Left ventricle myocardium superior (tissue), 1 donor: Measurements from ENCODE around the gene DNAH6. TPM values are rescaled to one million over a fixed set of nuclear protein-coding genes. Genes with fewer than 3 reads are reported as not detected.
"Not testable (repeated sequence)": the region's sequence is repeated elsewhere in the genome, so short reads cannot be mapped to it uniquely, and the experiment has no call there.

Experiments used
- ATAC-seq: fragments of 200-7000 bp; cut with Tn5 transposase; one replicate; pipeline ENCODE4 v1.9.1; 2020; ENCODE audit warnings: mild to moderate bottlenecking, moderate library complexity
- DNase-seq: peaks from one replicate; pipeline ENCODE4 v3.0.0-alpha.2; 2020
- intact Hi-C: fragments of 100-400 bp; cut with micrococcal nuclease; formaldehyde crosslinking; loops from one replicate; pipeline ENCODE4 v1.11.0; 2022
- long read RNA-seq: library from polyadenylated mRNA; unstranded; transcript quantifications from one replicate; pipeline ENCODE4 v2.0.0, GENCODE V29; 2021
- total RNA-seq: library from RNA; stranded (reverse); fragmentation: NEBNext Ultra II Directional; extraction: Animal tissue kit (Norgen Biotek cat#: 25700); gene quantifications from one replicate; pipeline ENCODE4 v1.2.1, GENCODE V29; 2021
- donor health status: DM: no; HTN: yes; CAD: no; lungs with severe emphysema.

Gene DNAH6, protein sequence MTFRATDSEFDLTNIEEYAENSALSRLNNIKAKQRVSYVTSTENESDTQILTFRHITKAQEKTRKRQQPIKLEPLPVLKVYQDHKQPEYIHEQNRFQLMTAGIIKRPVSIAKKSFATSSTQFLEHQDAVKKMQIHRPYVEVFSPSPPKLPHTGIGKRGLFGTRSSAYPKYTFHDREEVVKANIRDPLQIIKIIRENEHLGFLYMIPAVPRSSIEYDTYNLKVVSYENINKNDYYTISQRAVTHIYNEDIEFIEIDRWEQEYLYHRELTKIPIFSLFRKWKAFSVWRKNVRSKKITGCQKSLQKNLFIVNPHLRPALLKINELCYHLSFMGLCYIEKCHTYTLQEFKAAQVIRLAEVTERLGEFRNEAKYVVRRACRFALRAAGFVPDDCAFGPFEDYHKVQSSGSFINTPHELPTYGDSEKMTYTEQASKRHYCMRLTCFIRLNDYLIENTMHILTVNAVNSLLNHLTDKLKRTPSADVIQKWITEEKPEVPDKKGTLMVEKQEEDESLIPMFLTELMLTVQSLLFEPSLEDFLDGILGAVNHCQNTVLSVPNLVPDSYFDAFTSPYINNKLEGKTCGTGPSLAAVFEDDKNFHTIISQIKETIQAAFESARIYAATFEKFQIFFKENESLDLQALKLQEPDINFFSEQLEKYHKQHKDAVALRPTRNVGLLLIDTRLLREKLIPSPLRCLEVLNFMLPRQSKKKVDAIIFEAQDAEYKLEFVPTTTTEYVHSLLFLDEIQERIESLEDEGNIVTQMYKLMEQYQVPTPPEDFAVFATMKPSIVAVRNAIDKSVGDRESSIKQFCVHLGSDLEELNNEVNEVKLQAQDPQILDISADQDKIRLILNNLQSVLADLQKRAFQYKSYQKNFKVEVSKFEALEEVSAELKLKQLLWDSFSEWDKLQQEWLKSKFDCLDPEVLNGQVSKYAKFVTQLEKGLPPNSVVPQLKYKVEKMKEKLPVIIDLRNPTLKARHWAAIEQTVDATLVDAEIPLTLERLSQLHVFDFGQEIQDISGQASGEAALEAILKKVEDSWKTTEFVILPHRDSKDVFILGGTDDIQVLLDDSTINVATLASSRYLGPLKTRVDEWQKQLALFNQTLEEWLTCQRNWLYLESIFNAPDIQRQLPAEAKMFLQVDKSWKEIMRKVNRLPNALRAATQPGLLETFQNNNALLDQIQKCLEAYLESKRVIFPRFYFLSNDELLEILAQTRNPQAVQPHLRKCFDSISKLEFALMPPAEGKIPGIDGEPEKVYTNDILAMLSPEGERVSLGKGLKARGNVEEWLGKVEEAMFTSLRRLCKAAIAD (N-terminal part only)
- total RNA-seq: 0.22 TPM
- long read RNA-seq: 0 reads

DNA sequence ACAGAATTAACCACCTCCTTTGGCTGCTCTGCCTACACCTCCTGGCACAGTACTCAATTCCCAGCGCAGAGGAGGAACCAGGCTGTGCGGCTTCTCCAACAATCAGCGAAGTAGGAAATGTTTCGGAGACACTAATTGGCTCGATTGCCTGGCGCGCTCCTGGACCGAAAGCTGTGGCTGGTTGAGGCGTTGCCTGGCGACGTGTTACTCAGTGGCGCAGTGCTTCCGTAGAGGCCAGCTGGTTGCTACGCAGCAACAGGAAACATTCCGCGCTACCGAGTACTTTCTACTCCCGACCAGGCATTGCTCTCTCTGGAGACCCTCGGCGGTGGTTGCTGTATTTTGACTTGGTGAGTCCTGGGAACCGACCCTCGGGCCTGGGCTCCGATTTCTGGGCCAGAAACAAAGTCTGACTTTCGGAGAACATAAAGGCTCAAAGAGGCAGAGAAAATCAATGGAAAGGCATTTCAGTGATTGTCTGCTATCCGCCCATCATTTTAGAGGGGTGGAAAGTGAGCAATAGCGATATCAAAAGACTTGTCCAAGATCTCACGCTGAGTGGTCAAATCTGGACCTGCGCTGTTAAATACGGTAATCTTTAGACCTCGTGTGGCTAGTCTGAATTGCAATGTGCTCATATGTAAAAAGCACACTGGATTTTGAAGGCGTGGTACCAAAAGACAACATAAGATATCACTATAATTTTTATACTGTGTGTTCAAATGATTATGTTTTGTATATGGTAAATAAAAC lies at the start of gene DNAH6:
Gene DNAH6, plus strand, starts transcription at position 265 of the 753 bp plus-strand sequence. CDS start 1,329 bp downstream, outside the sequence.
- intact Hi-C loops: no loop called here
- peak; percentile 100 for ATAC-seq

DNA sequence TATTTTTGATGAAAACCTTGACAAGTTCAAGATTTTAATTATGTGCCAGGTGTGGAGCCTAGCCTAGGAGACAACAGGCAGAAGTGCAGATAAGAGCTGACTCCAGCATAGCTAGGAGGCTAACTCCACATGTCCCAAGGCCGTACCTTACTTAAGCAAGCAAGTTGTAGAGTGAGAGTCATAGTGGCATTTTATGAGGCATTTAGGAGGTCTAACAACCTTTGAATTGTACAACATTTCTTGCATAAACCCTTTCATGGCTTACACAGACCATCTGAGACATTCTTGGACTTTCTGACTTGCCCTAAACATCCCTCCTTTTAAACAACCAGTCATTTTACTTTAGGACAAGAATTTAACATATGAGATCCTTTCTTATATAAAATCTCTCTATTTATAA lies 48.9 kb upstream of the DNAH6 start:
- intact Hi-C loops: no loop called here
- DNase-seq (no peak), ATAC-seq (no peak)

More for the DNA sequence above, at the start of gene DNAH6:
- DNase-seq: peak; percentile 93

DNA sequence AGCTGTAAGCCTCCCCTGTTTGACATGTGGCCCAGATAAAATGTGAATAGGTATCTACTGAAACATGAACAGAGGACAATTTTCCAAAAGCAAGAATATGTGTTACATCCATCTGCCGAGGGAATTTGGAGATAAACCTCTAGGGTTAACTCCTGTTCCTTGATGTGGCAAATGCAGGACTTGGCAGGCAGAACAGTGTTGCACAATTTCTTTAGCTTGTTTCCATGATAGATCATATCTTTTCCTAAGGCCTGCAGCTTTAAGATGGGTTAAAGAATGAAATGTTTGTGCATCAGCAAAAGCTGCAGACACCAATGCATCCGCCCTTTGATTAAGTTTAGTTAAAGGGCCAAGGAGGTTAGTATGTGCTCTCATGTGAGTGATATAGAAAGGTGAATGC lies 43.9 kb upstream of the DNAH6 start:
- DNase-seq, ATAC-seq, intact Hi-C loops: not testable (repeated sequence)

DNA sequence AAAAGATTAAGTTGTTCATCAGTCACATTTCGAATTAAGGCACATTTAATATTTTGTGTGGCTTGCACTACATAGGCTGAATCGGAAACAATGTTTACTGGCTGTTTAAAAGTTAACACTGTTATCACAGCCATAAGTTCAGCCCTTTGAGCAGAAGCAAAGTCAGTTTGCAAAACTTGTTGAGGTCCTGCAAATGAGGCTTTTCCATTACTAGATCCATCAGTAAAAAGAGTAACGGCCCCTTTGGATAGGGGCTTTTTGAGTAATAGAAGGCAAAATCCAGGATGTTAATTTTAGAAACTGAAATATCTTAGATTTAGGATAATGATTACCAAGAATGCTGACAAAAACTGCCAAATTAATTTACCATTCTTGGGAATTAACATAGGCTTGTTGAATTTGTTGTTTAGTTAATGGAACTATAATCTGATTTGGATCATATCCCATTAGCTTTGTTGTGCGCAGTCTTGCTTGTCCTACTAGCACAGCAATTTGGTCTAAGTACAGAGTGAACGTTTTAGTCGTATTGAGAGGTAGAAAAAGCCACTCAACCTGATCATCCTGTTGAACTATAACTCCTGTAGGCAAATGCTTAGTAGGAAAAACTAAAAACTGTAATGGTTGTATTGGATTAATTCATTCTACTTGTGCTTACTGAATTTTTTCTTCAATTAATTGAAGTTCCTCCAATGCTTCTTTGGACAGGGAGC lies 43.3 kb upstream of the DNAH6 start:
- no peak for DNase-seq
- intact Hi-C loops: no loop called here

DNA sequence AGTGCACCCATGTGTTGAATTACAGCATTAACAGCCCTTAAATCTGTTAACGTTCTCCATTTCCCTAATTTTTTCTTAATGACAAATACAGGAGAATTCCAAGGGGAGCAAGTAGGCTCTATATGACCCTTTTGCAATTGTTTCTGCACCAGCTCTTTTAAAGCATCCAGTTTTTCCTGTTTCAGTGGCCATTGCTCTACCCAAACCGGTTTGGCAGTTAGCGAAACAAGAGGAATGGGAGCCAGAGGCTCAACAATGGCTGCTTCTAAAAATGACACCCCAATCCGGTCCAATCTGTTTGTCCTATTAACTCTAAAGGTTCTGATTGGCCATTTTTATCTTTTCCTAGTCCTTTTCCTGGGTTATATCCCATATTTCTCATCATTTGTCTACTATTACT lies 42.1 kb upstream of the DNAH6 start:
- DNase-seq: no peak
- ATAC-seq: no peak
- intact Hi-C loops: no loop called here

More for the DNA sequence above, 43.3 kb upstream of the DNAH6 start:
- ATAC-seq: no peak

DNA sequence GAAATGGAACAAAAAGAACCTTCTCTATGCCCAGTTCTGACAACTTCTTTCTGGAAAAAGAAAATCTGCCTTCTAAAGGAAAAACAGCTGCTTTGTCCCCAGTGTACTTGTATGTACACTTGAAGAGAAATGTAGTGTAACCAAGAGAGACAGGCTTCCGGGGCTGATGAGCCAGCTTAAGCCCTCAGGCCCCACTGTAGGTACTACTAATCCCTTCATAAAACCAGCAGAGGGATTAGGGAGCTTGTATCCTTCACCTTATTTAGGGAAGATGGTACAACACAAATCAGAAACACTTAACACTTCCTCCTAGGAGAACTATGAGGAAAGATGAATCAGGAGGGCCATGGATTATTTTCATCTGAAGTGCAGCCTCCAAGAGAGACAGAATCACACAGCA lies 38.4 kb upstream of the DNAH6 start:
- ATAC-seq: no peak
- intact Hi-C loops: no loop called here
- DNase-seq: no peak

DNA sequence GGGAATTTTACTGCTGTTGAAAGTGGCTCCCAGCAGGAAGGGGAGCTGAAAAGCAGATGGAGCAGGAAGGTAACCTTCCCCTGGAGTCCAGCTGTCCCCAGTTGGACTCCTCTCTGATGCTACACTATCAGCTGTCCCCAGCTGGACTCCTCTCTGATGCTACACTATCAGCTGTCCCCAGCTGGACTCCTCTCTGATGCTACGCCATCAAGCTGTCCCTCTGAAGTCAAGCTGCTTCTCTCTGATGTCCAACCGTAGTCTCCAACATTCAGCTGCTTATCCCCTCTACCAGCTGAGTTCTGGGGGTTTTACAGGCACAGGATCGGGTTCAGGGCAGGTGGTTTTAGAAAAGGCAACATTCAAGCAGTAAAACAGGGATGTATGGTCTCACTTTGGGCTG lies 37.4 kb upstream of the DNAH6 start:
- ATAC-seq (no peak), DNase-seq (no peak)
- intact Hi-C loops: no loop called here

DNA sequence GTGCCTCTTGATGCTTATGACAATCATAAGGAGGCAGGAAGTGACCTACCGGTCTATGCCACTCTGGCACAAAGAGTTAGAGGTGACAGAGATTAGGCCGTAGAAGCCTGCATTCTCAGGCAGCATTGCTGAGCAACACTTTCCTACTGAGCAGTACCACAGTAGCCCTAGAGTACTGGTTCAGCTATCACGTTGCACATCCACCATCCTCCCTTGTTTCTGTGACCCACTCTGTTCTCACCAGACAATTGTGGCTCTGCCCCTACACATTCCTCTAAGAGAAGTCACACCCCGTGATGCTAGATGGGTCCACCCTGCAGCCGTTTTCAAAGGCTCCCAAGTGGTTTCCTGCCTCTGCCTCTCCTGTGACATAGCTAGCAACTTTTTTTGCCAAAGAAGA lies 34.6 kb upstream of the DNAH6 start:
- ATAC-seq: no peak
- no peak for DNase-seq
- intact Hi-C loops: no loop called here

DNA sequence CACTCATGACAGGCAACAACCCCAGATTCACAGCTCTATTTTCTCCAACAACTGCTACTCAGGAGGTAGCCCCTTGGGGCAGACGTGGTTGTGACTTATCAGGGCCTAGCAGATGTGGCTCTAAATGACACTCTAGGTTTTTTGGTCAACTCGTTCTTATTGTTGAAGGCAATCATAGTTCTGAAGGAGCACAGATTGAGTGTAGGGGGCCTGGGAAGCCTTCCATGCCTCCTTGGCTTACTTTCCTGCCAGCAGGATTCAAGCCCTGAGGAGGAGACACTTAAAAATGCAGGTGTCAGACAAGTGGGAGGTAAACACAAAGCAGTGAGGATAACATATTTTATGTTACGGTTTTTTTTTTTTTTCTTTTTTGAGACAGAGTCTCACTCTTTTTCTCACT lies 33.7 kb upstream of the DNAH6 start:
- no peak for ATAC-seq
- DNase-seq: no peak
- intact Hi-C loops: no loop called here

DNA sequence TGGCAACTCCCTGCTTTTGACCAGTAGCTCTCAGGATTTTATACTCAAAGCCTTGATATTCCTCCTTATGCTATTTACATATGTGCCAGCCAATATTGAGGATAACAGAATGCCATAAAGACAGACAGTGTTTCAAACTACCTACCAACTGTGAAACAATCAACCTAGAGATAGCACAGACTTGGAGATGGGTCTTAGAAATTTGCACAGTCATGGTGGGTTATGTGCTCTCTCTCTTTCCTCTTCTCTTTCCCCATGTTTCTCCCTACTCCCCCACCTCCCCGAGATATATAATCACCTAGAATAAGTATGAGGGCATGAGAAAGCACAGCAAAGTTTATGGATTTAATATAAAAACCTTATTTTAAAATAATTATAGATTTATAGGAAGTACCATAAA lies 33.0 kb upstream of the DNAH6 start:
- ATAC-seq (no peak), DNase-seq (no peak)
- intact Hi-C loops: no loop called here

DNA sequence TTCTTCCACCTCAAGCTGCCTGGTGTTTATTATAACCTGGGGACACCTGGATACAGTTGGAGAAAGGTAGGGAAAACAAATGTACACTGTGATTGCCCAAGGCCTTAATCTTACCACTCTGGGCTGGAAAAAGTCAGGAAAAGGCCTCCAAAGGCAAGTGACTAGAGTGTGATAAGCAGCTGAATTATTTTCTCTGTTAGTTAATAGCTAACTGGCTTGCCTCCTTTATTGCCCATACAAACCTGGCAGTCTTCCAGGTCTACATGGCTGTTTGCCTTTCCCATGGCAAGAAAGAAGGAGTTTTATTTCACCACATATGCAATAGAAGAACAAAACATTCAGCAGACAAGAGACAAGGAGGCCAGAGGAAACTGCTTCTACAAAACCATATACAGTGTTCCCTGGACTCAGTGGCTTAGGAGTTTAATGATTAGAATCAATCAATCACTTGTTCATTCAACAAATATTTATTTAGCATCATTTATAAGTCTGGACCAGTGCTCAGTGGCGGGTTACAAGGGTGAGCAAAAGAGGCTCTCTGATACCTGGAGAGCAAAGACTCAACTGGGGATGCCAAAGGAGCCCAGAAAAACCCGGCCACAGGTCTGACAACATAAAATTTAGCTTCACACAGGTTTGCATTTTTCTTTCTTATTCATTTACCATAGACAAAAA lies 29.7 kb upstream of the DNAH6 start:
- ATAC-seq (peak; percentile 25), DNase-seq (no peak)
- intact Hi-C loops: no loop called here

DNA sequence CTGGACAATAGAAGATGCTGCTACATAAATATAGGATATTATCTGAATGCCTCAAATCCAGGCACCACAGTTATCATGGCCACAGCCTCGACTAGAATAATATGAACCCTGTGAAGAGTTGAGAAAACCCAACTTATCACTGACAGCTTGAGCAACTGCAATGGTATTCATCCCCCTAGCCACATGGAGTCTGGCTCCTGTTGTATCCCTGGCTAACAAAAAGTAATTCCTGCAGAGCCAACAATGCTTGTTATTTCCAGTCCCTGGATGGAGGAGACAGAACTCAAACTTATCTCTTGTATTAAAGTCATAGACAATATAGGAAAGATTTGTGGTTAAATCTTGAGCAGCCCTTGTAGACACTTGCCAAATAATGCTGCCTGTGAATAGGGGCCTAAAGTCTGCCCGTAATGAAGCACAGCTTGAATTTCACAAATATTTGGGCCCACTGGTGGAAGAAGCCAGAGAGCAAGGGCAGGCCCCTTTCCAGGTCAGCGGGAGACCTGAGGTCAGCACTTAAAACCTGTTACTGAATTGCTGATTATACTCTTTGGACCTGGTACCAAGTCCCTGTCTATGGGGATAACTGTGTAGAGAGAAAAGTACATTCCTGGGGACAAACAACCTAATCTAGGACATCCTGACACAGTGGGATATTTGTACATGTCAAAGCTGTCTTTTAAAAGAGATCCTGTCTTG lies 28.9 kb upstream of the DNAH6 start:
- DNase-seq: no peak

DNA sequence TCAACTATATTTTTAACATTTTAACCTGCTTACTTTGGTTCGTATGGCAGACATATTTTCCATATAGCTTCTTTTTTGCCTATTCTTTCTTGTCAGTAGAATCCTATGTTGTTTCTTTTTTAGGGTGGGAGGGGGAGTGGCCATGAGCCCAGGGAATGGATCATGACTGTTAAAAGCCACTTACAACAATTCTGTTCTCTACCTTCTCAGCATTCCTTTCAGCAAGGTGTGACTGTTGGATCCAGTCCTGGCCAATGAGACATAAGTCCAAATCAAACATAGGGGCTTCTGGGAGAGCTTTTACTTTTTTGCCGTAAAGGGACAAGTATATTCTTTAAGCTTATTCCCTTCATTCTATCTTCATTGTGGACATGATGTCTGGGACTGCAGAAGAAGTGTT lies 25.0 kb upstream of the DNAH6 start:
- intact Hi-C loops: loop anchor here (10.0 kb wide), 1 partner anchor 134 kb away; no protein-coding TSS in a partner anchor
- DNase-seq (no peak), ATAC-seq (no peak)

More for the DNA sequence above, 28.9 kb upstream of the DNAH6 start:
- ATAC-seq: peak; percentile 82
- intact Hi-C loops: no loop called here

DNA sequence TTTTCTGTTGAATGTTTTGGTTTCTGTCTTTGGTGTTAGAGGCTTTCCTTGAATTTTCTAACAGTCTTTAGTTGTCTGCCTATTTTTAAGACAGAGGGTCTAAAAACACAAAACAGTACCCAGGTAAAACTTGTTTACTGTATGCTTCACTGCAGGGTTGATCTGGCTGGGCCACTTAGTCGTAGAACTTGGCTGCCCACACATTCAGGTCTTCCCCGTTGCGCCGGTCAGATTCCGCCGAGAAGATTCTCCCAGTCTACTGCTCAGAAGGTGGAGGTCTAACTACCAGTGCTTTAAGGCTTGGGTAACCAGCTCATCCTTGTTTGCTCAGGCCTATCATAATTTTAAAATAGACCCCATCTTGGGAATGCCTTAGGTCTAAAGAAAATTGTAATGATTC lies 24.6 kb upstream of the DNAH6 start:
- no peak for DNase-seq
- intact Hi-C loops: loop anchor here (10.0 kb wide), 1 partner anchor 133 kb away; no protein-coding TSS in a partner anchor
- no peak for ATAC-seq

DNA sequence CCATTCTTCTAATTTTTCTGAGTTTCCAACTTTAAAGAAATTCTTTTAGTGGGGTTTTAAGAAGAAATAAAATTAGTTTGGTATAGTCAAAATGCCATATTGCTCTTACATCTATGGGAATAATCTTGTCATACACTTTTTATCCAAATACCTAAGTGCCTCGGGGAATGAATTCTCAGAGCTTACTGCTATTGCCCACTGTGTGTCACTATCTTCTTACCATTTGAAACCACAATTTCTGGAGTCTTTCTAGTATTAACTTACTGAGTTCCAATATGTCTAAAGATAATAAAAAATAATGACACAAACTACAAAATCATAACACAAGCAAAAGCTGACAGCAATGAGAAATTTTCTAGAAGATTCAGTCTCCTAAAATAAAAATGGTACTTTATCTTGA lies 23.7 kb upstream of the DNAH6 start:
- ATAC-seq (no peak), DNase-seq (no peak)
- intact Hi-C loops: loop anchor here (10.0 kb wide), 1 partner anchor 132 kb away; no protein-coding TSS in a partner anchor

DNA sequence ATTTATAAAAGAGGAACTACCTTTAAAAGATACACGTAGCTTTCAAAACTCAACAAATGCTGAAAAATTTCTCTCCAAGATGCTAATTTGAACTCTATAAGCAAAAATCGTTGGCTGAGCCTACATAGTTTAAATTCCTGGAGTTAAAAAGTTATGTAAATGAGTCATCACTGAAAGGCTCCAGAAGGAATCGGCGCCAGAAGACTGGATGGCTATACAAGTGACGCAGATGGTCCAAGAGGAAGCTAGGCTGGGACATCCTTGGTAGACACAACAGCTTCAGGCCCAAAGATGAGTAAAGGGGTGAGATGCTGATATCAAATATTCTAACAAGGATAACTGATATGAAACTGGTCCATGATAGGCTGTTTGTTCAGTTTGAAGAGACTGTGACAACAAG lies 22.8 kb upstream of the DNAH6 start:
- ATAC-seq (no peak), DNase-seq (no peak)
- intact Hi-C loops: loop anchor here (10.0 kb wide), 1 partner anchor 131 kb away; no protein-coding TSS in a partner anchor

DNA sequence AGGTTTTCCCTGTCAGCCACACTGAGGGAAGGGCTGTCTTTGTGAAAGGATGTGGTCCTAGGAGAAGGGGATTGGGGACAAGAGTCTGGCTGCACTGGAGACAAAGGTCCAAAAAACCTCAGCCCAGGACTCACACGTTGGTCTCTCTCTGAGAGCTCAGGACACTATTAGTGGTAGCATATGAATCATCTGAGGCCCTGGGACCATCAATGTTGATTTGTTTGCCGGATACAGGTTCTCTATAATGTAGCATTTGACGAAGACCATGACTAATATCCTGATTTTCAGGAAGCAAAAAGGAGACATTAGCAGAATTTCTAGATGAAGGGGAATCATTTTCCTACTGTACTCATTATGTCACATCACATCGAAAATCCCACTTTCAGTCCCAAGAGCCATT lies 22.2 kb upstream of the DNAH6 start:
- no peak for ATAC-seq

More for the DNA sequence above, 22.2 kb upstream of the DNAH6 start:
- DNase-seq: no peak
- intact Hi-C loops: loop anchor here (10.0 kb wide), 1 partner anchor 131 kb away; no protein-coding TSS in a partner anchor
